ENCODE measurements around the gene BTBD19. TPM values are rescaled to one million over a fixed set of nuclear protein-coding genes. Genes with fewer than 3 reads are reported as not detected.
"Not testable (repeated sequence)": the region's sequence is repeated elsewhere in the genome, so short reads cannot be mapped to it uniquely, and the experiment has no call there.

Gene BTBD19
- total RNA-seq, 1 donor from 2014 or later: 3.3 TPM

DNA sequence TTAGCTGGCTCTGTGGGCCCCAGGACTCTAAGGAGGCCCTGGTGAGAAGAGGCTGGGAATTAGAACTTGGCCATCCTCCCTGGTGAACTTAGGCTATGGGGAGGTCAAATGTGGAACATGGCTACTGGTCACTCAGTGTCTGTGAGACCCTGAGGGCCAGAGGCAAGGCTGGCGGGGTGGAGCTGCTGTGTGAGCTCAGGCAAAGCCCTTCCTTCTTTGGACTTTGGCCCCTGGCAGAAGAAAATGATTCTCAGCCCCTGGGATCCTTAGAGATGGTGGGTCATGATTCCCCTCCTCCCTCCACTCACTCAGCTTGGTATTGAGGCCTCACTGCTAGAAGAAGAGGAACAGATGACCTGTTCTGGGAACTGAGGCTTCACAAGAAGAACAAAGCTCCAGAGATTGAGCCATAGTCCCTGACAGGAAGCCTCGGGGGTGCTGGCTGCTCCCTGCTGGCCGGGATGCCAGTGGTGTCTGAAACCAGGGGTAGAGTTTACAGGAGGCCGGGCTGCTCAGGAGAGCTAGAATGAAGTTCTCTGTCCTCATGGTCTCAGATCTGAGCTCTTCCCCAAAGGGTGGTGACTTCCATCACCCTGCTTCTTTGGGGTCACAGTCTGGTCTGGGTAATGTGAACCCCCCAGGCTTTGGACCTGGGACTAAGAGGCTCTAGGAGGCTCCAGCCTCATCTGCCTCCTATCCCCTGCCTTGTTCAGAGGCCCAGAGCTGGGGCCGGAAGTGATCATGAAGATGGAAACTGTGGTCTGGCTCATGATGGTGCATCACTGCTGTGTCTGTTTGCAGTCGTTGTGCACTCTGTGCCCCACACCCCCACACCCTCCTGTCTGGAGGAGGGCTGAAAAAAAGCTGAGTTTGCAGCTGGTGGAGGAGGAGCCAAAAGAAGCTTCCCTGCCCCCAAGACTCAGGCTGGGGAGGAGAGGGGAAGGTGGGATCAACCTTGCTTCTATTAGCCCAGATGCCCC, 905 bp downstream of the BTBD19 start:
- DNase-seq (ENCODE audit: low read depth in 2 of 2): peak in 1 of 2 donors; percentile 59

DNA sequence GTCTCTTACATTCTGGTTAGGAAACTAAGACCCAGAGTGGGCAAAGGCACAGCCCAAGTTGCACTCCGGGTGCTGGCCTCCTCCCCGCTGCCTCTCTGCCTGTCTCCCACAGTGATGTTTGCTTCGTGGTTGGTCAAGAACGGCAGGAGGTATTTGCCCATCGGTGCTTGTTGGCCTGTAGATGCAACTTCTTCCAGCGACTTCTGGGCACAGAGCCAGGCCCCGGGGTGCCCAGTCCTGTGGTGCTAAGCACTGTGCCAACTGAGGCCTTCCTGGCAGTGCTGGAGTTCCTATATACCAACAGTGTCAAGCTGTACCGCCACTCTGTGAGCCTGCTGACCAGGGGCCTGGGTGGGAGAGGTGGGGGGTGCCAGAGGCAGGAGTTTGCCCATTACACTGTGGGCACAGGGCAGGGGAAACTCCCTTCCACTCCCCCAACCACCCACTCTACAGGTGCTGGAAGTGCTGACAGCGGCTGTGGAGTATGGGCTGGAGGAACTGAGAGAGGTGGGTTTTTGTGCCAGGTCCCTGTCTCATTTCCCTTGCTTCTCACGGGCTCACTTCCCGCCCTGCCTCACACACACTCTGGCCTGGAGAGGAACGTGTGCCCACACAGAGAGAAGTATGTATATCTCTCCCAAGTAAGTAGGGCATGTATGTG, 1.9 kb downstream of the BTBD19 start:
- DNase-seq (ENCODE audit: low read depth in 2 of 2): peak in 1 of 2 donors; percentile 43

DNA sequence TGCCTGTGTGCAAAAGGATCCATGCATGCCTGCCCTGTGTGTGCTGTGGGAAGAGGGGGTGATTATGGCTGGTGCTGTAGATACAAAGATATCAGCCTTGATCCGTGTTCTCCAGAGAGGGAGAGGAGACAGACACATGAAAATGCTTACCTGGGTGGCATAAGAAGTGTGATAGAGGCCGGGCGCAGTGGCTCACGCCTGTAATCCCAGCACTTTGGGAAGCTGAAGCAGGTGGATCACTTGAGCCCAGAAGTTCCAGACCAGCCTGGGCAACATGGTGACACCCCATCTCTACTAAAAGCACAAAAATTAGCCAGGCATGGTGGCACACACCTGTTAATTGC, 2.4 kb downstream of the BTBD19 start:
- DNase-seq (ENCODE audit: low read depth in 2 of 2): not testable (repeated sequence)

DNA sequence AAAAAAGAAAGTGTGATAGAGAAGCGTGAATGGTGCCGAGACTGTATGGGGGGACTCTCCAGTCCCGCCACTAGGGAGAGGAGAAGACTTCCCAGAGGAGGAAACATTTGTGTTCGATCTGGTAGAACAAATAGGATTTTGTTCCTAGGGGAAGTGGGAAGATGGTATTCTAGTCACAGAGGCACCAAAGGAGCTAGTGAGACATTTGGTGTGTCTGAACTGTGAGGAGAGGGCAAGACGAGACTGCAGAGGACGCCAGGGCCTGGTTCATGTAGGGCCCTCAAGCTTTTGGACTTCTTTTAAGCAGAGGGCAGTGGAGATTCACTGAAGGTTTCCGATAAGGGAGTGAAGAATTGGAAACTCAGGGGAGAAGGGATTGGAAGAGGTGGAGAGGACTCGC, 2.9 kb downstream of the BTBD19 start:
- no peak for DNase-seq (ENCODE audit: low read depth in 2 of 2)

DNA sequence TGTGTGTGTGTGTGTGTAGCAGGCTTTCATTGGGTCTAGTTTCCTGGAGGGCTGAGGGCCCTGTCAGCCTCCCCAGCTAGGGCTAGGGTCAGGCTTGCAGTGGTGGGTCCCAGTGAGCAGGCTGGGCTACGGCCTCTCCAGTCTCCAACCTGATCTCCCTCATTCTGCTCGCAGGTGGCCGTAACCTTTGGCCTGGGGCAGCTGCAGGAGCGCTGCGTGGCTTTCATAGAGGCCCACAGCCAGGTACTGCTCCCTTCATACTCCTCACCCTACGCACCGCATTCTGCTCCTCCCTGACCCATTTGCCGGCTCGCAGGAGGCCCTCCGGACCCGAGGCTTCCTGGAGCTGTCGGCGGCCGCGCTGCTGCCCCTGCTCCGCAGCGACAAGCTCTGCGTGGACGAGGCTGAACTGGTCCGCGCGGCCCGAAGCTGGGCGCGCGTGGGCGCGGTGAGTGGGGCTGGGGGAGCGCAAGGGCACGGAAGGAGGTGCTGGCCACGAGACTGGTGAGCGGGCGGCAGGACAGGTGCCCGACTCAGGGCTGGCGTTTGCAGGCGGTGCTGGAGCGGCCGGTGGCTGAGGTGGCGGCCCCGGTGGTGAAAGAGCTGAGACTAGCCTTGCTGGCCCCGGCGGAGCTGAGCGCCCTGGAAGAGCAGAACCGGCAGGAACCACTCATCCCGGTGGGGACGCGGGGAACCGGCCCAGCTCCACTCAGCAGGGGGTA, 4.7 kb downstream of the BTBD19 start:
- DNase-seq (ENCODE audit: low read depth in 2 of 2): no peak

DNA sequence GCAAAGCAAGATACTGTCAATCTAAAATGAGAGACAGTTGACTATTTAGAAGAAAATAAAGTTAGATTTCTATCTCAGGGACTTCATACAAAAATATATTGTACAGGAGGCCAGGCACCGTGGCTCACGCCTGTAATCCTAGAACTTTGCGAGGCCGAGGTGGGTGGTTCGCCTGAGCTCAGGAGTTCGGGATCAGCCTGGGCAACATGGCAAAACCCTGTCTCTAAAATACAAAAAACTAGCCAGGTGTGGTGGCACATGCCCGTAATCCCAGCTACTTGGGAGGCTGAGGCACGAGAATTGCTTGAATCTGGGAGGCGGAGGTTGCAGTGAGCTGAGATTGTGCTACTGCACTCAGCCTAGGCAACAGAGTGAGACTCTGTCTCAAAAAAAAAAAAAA, 7.6 kb downstream of the BTBD19 start:
- not testable (repeated sequence) for DNase-seq (ENCODE audit: low read depth in 2 of 2)

DNA sequence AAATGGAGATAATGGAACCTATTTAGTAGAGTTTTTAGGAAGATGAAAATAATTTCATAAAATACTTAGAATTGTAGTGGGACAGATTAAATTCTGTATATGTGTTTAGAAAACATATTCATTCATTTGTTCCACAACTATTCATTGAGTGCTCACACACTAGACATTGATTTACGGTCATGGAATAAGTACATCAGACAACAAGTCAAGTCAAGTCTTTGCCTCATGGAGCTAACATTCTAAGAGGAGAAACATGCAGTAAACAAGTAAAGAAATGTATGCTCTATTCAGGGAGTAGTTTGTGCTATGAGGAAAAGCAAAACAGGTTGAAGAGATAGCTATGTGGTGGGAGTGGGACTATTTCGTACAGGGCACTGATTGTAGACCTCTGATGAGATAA, 9.0 kb downstream of the BTBD19 start:
- no peak for DNase-seq (ENCODE audit: low read depth in 2 of 2)

DNA sequence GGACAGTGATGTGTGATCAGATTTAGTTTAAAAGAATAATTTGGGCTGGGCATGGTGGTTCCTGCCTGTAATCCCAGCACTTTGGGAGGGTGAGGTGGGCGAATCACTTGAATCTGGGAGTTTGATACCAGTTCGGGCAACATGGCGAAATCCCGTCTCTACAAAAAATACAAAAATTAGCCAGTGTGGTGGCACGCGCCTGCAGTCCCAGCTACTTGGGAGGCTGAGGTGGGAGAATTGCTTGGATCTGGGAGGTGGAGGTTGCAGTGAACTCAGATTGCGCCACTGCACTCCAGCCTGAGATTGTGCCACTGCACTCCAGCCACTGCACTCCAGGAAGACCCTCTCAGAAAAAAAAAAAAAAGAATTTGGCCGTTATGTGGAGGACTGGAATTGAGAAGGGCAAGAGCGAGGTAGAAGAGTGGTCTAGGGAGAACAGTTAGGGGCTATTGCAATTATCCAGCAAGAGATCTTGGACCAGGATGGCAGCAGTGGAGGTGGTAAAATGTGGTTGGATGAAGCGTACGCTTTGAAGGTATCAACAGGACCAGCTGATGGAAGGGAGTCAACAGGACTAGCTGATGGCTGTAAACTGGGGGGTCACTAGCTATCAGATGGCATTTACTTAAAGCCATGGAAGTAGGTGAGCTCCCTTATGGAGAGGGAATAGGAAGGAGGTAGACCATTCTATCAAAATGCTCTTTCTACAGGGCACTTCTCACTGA, 9.6 kb downstream of the BTBD19 start:
- DNase-seq (ENCODE audit: low read depth in 2 of 2): no peak

DNA sequence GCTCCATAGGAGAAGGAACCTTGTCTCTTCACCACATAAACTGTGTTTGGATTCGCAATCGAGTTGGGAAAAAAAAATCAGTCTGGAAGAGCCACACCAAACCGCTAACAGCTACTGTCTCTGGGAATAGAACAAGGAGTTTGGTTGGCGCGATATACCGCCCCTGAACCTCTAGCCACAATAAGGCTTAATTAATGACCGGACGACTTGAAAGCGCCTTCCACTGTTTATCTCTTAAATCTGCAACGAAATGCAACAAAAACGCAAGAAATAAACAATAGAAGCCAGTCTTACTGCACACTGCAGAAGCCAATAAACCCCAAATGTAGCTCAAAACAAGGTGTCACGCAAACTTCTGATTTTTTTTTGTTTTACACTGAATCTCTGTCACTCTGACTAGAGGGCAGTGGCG, 10.9 kb downstream of the BTBD19 start:
- peak in 1 of 2 donors; percentile 51 for DNase-seq (ENCODE audit: low read depth in 2 of 2)

DNA sequence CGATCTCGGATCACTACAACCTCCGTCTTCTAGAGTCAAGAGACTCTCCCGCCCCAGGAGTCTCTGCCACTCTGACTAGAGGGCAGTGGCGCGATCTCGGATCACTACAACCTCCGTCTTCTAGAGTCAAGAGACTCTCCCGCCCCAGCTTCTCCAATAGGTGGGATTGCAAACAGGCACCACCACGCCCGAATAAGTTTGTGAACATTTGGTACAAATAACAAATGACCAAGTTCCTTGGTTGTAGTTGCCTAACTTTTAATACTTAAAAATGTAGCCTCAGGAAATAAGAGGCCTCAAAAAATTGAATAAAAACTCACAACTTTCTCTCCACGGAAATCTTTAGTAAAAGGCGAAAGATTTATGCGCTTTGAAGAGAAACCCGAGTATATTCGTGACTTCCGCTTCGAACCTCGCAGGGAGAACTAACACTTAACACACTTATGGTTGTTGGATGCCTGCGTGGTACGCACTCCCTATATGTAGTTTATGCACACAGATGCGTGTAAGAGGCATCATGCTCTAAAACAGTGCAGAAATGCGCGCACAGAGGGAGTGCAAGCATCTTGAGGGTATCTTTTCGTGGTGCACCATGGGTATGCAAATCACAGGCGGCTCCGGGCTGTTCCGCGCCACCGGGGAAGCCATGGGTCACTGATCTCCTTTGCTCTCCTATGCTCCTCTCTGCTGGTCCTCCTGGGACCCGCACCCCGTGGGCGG, 11.4 kb downstream of the BTBD19 start:
- peak; percentile 64 to 73 for DNase-seq (ENCODE audit: low read depth in 2 of 2)

DNA sequence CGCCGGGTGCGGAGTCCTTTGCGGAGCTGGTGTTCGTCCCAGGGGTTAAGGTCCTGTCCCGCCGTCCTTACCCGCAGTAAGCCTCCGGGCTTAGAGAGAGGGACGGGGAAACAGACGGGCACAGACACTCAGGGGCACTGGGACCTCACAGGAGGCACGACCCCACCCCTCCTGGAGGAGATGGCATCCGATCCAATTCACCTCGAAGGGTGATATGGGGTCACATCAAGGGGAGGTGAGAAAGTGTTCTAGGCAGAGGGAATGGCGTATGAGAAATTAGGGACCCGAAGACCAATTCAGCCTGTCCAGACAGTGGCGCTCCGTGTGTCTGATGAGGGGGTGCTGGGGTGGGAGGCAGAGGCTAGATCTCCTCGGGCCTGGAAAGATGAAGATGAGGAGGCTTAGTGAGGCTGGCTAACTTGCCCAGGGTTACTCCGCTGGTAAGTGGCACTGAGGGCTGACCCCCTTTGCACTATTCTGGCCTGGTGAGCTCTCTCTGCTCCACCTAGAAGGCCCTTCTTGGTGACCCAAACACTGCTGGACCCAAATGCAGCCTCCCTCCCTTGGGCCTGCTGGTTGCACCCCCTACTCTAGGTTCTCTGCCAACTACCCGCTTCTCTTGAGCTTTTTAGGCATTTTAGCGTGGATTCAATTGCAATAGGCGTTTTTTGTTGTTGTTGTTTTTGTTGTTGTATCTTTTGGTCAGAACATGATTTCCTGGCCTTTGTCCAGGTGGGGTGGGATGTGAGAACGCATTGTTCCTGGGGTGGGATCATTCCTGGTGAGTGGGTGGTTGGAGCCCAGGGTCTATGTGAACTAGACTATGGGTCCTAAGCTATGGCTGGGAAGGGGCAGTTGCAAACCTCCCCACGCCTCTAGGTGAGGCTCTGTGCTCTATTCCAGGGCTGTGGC, 12.3 kb downstream of the BTBD19 start:
- no peak for DNase-seq (ENCODE audit: low read depth in 2 of 2)

DNA sequence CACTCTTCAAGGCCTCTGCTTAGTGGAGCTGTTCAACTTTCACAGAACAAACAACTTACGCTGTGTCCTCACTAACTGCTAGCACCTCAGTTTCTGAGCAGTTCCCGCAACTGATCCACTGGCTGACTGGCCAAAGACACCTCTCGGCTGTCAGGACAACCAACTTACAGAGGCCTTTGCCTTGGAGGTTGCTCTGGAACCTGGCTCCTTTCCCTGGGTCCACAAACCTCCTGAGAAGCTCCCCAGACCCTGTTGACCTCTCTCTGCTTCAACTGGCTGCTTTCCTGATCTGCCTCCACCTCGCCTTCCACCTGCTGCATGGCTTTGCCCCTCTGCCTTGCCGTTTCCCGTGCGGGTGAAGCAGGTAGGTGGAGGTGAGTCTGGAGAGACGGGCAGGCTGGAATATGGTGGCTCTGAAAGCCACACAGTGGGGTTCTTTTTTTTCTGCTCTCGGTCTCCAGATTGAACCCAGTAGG, 13.0 kb downstream of the BTBD19 start:
- DNase-seq (ENCODE audit: low read depth in 2 of 2): no peak

DNA sequence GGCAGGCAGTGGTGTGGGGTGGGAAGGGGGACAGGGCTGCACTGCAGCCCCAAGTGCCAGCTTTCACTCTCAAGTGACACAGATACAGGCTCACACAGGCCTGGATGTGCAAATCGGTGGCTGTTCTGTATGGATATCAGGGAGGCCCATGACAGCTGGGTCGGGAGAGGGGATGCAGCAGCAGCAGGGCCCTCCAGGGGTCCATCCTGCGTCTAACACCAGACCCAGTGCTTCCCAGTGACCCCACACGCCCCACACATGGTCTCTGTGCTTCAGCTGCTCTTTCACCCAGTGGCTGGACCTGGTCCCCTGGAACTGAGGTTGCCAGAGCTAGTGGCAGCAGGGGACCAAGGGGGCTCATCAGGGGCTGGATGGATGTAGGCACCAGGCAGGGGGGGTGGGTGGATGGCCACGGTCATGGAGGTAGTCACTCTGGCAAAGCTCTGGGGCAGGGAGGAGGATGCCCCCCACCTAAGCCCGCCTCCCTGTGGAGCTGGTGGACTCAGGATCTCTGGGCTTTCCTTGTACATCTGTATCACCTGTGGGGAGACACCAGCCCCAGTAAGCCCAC, 13.9 kb downstream of the BTBD19 start:
- no peak for DNase-seq (ENCODE audit: low read depth in 2 of 2)

DNA sequence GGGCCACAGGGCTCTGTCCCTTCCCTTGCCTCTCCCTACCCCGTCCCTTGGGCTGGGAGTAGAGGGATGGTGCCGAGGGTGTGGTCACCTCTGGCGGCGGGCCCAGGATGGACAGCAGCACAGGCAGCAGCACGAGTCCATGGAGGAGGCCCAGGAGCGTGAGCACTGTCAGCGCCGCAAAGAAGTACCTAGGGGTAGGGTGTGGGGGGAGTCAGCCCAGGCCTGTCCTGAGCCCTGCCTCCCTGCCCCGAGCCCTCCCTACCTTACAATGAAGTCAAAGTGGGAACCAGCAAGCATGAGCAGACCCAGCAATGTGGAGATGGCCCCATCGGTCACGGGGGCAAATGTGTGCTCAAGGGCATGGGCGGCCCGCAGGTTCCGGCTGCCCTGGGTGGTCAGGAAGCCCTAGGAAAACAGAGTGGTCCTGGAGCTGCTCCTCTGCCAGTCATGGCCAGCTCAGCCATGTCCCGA, 14.7 kb downstream of the BTBD19 start:
- DNase-seq (ENCODE audit: low read depth in 2 of 2): no peak

DNA sequence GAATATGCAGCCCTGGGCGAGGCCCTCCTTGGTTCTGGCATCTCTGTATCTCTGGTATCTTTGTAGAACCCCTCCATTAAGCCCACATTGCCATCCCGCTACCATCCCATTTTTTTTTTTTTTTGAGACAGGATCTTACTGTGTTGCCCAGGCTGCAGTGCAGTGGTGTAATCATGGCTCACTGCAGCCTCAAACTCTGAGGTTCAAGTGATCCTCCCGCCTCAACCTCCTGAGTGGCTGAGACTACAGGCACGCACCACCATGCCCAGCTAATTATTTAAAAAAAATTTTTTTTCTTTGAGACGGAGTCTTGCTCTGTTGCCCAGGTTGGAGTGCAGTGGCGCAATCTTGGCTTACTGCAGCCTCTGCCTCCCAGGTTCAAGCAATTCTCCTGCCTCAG, 16.1 kb downstream of the BTBD19 start:
- not testable (repeated sequence) for DNase-seq (ENCODE audit: low read depth in 2 of 2)

DNA sequence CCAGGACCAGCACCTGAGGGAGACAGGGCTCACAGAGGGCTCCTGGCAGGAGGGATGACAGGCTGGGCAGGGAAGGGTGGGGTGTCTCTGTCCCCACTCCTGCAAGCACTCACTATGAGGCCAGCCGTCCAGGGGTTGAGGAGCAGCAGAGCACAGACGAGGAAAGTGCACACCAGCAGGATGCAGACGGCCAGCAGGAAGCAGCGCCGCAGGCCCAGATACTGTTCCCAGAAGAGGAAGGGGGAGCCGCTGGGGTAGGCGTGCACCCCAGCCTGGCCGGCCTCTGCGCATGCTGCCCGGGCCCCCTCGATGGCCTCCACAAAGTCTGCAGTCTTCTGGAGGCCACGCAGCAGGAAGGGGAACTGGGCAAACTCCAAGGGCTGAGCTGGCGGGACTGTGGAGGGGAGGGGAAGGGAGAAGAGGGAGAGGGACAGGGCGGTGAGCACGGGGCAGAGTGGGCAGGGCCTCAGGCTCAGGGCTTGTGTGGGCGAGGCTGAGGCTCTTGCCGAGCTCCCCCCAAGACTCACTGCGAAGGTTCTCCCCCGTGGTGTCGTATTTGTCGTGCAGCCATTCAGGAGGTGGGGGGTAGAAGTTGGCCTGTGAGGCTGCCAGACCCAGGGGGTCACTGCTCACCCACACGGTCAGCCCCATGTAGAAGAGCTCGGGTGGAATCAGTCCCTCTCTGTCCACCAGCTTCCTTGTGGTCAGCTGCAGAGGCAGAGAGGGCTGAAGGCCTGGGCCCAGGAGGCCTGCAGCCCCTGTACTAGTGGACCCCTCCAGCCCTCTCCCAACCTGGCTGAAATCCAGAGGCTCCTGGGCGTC, 18.3 kb downstream of the BTBD19 start:
- DNase-seq (ENCODE audit: low read depth in 2 of 2): peak in 1 of 2 donors; percentile 32

DNA sequence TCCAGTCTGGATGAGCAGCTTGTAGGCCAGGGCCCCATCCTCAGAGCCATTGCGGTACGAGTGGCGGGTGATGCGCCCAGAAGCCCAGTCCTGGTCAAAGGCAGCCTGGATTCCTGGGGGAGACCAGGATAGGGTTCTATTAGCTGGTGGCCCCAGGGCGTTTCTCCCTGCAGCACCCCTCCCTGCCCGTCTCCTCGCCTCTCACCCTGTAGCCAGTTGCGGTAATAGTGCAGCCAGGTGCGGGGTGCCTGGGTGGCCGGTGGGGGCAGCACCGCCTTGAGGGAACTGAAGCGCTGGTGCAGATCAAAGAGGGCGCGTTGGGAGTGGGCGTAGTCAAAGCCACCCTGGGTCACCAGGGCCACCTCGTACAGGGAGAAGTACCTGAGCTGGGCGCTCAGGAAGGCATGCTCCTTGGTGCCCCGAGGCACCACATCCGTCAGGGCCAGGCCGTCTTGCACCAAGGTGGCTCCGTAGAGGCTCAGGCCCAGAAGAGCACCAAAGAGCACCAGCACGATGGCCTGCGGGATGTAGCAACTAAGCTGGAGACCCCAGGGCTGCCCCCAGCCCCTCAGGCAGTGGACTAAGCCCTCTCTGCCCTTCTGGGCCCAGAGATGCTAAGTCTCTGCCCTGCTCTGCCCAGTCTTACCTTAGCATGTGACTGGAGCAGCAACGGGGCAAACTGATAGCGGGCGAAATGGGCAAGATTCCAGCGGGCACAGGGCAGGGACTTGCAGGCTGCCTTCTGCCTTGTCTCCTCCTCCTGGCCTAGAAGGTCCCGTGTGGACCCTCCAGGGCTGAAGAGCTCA, 19.1 kb downstream of the BTBD19 start:
- DNase-seq (ENCODE audit: low read depth in 2 of 2): no peak
